Activated CD4-positive, alpha-beta T cell treated with anti-CD3 and anti-CD28 coated beads, Interleukin-2, amount 10 ng/mL, durations not matched to agents 7 days and 5 days (primary cell): ENCODE measurements around the gene MRS2. TPM values are rescaled to one million over a fixed set of nuclear protein-coding genes. Genes with fewer than 3 reads are reported as not detected.
"Not testable (repeated sequence)": the region's sequence is repeated elsewhere in the genome, so short reads cannot be mapped to it uniquely, and the experiment has no call there.

Experiments
- CTCF ChIA-PET: fragments of 350-600 bp; sonication (Branson Sonifier 250); formaldehyde crosslinking; loops from one replicate; lab custom pipeline; 2021; ENCODE audit warnings: antibody characterized with exemption; lab: Charles Lee
- POLR2A ChIA-PET: fragments of 350-600 bp; sonication (Branson Sonifier 250); formaldehyde crosslinking; loops from one replicate; lab custom pipeline; 2021; ENCODE audit warnings: antibody characterized with exemption; lab: Charles Lee
- DNase-seq: peaks from one replicate; pipeline ENCODE4 v3.0.0-alpha.2; 2020
- H3K27ac Mint-ChIP-seq: one replicate; pipeline ENCODE4 v1.8.0; 2021; ENCODE audit warnings: mild to moderate bottlenecking, moderate library complexity, mixed read lengths
- H3K27me3 Mint-ChIP-seq: one replicate; pipeline ENCODE4 v1.8.0; 2021; ENCODE audit warnings: mixed read lengths
- H3K36me3 Mint-ChIP-seq: one replicate; pipeline ENCODE4 v1.8.0; 2021; ENCODE audit warnings: low read depth, mixed read lengths
- H3K4me1 Mint-ChIP-seq: one replicate; pipeline ENCODE4 v1.8.0; 2021; ENCODE audit warnings: mixed read lengths
- H3K4me3 Mint-ChIP-seq: one replicate; pipeline ENCODE4 v1.8.0; 2021; ENCODE audit warnings: mild to moderate bottlenecking, moderate library complexity, mixed read lengths
- H3K9me3 Mint-ChIP-seq: one replicate; pipeline ENCODE4 v1.8.0; 2021; ENCODE audit warnings: mixed read lengths
- total RNA-seq, 2 experiments: library from RNA; stranded (reverse); gene quantifications; one replicate each; pipeline ENCODE4 v1.2.3, GENCODE V29; 2021

MRS2 gene, protein sequence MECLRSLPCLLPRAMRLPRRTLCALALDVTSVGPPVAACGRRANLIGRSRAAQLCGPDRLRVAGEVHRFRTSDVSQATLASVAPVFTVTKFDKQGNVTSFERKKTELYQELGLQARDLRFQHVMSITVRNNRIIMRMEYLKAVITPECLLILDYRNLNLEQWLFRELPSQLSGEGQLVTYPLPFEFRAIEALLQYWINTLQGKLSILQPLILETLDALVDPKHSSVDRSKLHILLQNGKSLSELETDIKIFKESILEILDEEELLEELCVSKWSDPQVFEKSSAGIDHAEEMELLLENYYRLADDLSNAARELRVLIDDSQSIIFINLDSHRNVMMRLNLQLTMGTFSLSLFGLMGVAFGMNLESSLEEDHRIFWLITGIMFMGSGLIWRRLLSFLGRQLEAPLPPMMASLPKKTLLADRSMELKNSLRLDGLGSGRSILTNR
- 10 to 100 TPM; 17.8 to 18.7 TPM for total RNA-seq

DNA sequence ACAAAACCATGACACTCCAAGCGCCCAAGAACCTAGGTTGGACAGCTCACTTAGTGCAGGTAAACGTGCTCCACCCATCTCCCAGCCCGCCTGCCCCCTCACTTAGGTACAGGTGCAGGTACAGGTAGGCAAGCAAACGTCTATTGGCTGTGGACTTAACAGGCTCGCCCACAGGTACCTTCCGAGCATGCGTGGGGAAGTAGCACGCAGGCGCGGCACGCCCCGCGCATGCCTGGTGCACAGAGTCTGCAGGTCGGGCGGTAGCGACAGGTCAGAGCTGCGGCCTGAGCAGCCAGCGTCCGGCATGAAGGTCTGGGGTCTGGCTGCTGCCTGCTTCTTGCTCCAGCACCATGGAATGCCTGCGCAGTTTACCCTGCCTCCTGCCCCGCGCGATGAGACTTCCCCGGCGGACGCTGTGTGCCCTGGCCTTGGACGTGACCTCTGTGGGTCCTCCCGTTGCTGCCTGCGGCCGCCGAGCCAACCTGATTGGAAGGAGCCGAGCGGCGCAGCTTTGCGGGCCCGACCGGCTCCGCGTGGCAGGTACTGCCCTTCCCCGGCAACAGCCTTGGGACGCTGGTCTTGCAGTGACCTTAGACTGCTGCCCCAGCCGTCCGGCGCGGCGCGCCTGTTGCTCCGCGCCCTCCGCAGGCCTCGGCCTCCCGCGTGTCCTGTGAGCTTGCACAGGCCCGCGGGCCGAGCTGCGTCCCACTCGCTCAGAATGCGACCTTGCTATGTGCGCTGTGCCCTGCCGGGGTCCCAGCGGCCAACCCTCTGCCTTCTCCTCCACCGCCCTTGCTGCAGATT, at the start of gene MRS2:
MRS2 (plus strand) TSS at position 240 of the 804 bp plus-strand sequence; CDS start at position 351, 111 bp downstream.
- ChIA-PET CTCF (no interaction called here), POLR2A (no interaction called here)
- Mint-ChIP-seq H3K4me3 (peak within 1 kb of the TSS; percentile 84), H3K36me3 (peaks cover 11% of the 10 kb centered on the region), H3K4me1 (peaks cover 28% of the 10 kb centered on the region), H3K9me3 (no peaks in the 10 kb centered on the region), H3K27me3 (peaks cover 23% of the 10 kb centered on the region), H3K27ac (peak within 1 kb of the TSS; percentile 74)
- DNase-seq: peak; percentile 75

DNA sequence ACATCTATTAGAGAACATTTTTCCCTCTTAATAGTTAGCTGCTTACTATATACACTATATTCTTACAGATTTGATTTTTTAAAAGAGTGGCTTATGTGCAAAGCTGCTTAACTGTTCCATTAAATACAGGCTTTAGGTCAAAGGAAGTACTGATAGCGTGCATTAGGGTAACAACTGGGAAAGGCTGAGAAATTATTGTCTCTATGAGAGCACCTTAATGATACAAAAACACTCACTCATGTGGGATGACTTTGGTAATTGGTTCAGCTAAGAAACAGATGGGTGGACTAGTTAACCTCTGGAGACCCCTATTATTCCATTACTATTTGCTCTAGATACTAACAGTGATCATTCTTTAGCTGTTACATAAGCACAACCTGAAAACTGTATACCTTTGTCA, 48.9 kb upstream of the MRS2 start:
- H3K27me3 Mint-ChIP-seq: peaks cover 66% of the 10 kb centered on the region
- H3K36me3 Mint-ChIP-seq: no peaks in the 10 kb centered on the region
- H3K9me3 Mint-ChIP-seq: no peaks in the 10 kb centered on the region
- CTCF ChIA-PET: no interaction called here
- no peak overlapping the region for H3K4me3 Mint-ChIP-seq
- no peak for DNase-seq
- POLR2A ChIA-PET: no interaction called here
- H3K4me1 Mint-ChIP-seq: peaks cover 7% of the 10 kb centered on the region
- no peak overlapping the region for H3K27ac Mint-ChIP-seq

DNA sequence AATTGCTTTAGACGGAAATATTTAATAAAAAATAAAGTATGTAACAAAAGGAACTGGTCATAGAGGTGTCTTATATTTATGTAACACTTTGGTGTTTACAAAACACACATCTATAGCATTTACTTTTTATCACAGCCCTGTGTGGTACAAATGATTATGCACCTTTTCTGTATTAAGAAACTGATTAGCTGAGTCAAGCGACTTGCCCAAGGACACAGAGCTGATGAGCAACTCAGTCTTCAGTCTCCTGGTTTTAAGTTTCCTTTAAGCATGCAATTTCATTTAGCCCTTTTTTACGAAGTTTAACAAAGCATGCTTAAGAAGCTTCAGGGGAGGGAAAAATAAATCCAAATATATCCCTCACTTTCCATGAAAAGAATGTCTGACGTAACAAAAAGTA, 47.3 kb upstream of the MRS2 start:
- DNase-seq: no peak
- Mint-ChIP-seq H3K27ac (no peak overlapping the region), H3K9me3 (no peaks in the 10 kb centered on the region), H3K36me3 (no peaks in the 10 kb centered on the region), H3K4me1 (peaks cover 15% of the 10 kb centered on the region), H3K27me3 (peaks cover 55% of the 10 kb centered on the region), H3K4me3 (no peak overlapping the region)
- ChIA-PET POLR2A (no interaction called here), CTCF (no interaction called here)

DNA sequence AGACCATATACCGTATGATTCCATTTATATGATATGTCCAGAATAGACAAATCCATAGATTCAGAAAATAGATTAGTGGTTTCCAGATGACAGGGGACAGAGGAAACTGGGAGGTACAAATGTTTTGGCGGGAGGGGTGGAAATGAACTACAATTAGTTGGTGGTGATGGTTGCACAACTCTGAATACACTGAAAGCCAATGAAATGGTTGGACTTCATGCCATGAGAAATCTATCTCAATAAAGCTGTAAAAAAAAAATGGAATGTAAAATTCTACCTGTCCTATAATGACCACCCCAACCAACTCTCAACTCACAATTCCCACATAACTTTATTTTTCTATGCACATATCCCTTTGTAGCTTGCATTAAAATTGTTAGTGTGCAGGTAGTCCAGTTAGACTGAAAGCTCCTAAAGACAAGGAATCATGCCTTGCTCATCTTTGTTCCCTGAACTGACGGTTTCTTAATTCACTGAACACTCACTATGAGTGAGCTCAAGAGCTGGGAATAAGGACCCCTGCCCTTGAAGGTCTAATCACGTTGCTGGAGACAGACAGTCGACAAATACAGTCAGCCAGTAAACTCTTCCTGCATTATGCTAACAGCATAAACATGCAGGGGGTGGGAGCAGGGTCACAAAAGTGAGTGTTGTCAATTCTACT, 46.3 kb upstream of the MRS2 start:
- Mint-ChIP-seq H3K4me3 (no peak overlapping the region), H3K27me3 (peaks cover 50% of the 10 kb centered on the region), H3K36me3 (no peaks in the 10 kb centered on the region), H3K27ac (no peak overlapping the region), H3K9me3 (no peaks in the 10 kb centered on the region), H3K4me1 (peaks cover 15% of the 10 kb centered on the region)
- POLR2A ChIA-PET: no interaction called here
- DNase-seq: no peak
- CTCF ChIA-PET: no interaction called here

DNA sequence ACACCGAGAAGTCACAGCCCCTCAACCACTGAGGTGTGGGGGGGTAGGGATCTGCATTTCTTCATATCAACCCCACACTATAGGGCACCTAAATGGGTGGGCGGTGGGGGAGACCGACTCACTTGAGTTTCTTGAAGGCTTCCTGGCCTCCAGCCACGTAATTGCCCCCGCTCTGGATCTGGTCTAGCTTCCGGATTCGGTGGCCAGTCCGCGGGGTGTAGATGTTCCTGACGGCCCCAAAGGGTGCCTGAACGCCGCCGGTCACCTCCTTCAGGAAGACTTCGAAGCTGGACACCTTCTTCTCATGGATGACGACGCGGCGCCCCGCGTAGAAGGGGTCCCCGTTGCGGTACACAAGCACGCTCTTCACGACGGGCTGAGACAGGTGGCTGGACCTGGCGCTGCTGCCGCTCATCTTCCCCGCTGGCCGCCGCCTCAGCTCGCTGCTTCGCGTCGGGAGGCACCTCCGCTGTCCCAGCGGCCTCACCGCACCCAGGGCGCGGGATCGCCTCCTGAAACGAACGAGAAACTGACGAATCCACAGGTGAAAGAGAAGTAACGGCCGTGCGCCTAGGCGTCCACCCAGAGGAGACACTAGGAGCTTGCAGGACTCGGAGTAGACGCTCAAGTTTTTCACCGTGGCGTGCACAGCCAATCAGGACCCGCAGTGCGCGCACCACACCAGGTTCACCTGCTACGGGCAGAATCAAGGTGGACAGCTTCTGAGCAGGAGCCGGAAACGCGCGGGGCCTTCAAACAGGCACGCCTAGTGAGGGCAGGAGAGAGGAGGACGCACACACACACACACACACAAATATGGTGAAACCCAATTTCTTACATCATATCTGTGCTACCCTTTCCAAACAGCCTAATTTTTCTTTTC, 45.2 kb upstream of the MRS2 start, which contains the start of gene DCDC2:
DCDC2 (minus strand) TSS at position 724 of the 883 bp plus-strand sequence; CDS start at position 415, 309 bp downstream.
- ChIA-PET POLR2A (no interaction called here), CTCF (no interaction called here)
- peak; percentile 55 for DNase-seq
- Mint-ChIP-seq H3K4me3 (peak within 1 kb of the TSS; percentile 37), H3K36me3 (no peaks in the 10 kb centered on the region), H3K4me1 (peaks cover 15% of the 10 kb centered on the region), H3K27ac (no peak within 1 kb of the TSS), H3K27me3 (peaks cover 50% of the 10 kb centered on the region), H3K9me3 (no peaks in the 10 kb centered on the region)

DNA sequence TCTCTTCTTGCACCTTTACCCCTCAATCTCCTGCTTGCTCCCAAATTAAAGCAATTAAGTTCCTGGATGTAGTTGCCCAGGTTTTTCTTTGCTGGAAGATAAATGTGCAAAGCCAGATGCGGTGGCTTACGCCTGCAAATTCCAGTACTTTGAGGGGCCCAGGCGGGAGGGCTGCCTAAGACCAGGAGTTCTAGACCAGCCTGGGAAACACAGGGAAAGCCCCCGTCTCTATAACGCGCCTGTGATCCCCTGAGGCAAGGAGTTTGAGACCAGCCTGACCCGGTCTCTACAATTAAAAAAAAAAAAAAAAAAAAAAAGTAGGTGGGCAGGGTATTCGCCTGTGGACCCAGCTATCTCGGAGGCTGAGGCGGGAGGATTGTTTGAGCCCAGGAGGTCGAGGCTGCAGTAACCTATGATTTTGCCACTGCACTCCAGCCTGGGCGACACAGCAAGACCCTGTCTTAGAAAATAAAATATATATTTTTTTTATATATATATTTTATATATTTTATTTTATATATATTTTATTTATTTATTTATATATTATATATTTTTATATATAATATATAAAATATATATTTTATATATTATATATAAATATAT, 44.4 kb upstream of the MRS2 start:
- H3K9me3 Mint-ChIP-seq: no peaks in the 10 kb centered on the region
- peaks cover 15% of the 10 kb centered on the region for H3K4me1 Mint-ChIP-seq
- CTCF ChIA-PET: no interaction called here
- POLR2A ChIA-PET: no interaction called here
- H3K4me3 Mint-ChIP-seq: peak overlapping the region; percentile 37
- no peak for DNase-seq
- H3K27ac Mint-ChIP-seq: no peak overlapping the region
- no peaks in the 10 kb centered on the region for H3K36me3 Mint-ChIP-seq
- H3K27me3 Mint-ChIP-seq: peaks cover 51% of the 10 kb centered on the region

DNA sequence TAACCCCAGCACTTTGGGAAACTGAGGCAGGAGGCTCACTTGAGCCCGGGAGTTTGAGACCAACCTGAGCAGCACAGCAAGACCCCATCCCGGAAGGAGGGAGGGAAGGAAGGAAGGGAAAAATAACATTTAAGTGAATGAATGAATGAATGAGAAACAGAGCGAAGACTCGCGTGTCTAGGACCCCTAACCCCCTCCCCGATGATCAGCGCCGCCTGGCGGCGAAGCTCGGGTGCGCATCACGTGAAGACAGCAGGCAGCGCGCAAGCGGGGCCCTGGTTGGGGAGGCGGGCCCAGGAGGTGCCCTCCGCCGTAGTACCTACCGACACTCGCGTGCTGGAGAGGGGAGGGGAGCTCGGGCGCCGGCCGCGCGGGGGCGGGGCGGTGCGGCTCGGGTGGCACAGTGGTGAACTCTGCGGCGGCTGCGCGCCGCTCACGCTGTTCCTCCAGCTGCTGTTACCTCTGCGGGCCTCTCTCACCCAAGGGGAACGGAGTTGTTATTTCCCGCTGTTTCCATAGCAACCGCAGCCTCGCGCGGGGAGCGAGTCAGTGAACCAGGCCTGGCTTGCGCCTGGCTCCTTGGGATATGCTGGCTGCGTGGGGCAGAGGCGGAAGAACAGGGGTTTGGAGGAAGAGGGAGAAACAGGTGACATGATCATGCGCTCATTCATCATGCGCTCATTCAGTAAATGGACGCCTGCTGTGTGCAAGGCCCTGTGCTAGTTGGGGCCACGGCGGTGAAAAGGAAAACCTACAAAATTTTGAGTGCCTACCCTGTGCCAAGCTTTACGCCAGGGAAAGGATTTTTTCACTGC, 42.9 kb upstream of the MRS2 start:
- peak overlapping the region; percentile 64 for H3K4me3 Mint-ChIP-seq
- ChIA-PET POLR2A (no interaction called here), CTCF (no interaction called here)
- H3K9me3 Mint-ChIP-seq: no peaks in the 10 kb centered on the region
- peaks cover 48% of the 10 kb centered on the region for H3K27me3 Mint-ChIP-seq
- peak; percentile 87 for DNase-seq
- H3K36me3 Mint-ChIP-seq: no peaks in the 10 kb centered on the region
- H3K4me1 Mint-ChIP-seq: peaks cover 15% of the 10 kb centered on the region
- H3K27ac Mint-ChIP-seq: no peak overlapping the region

DNA sequence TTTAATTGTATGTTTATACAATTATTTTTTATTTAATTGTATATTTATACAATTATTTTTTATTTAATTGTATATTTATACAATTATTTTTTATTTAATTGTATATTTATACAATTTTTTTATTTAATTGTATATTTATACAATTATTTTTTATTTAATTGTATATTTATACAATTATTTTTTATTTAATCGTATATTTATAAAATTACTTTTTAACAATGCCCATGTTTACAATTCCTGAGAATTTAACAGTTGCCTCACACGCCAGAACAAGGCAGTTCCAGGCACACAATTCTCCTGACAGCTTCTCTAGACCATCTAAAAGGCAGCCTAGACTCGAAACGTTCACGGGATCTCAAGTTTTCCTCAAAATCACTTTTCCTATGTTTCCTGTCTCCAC, 40.4 kb upstream of the MRS2 start:
- H3K36me3 Mint-ChIP-seq, CTCF ChIA-PET, POLR2A ChIA-PET, H3K9me3 Mint-ChIP-seq, H3K27ac Mint-ChIP-seq, DNase-seq, H3K4me3 Mint-ChIP-seq: not testable (repeated sequence)
- Mint-ChIP-seq H3K27me3 (peaks cover 27% of the 10 kb centered on the region), H3K4me1 (peaks cover 15% of the 10 kb centered on the region)

DNA sequence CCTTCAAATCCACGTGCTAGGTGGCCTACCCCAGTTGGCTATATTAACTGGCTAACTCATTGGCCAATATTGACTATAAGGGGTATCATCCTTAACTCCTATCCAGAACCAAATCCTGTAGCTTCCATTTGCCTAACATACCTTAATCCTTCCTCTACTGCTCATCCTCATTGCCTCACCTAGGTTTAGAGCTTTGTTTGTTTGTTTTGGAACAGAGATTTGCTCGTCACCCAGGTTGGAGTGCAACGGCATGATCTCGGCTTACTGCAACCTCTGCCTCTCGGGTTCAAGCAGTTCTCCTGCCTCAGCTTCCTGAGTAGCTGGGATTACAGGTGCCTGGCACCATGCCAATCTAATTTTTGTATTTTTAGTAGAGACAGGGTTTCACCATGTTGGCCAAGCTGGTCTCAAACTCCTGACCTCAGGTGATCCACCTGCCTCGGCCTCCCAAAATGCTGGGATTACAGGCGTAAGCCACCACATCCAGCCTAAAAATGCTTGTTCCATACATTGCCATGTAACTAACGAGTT, 37.6 kb upstream of the MRS2 start:
- H3K9me3 Mint-ChIP-seq, POLR2A ChIA-PET, H3K36me3 Mint-ChIP-seq, H3K27ac Mint-ChIP-seq, DNase-seq, H3K4me1 Mint-ChIP-seq, H3K4me3 Mint-ChIP-seq: not testable (repeated sequence)
- CTCF ChIA-PET: interaction anchor here (1.3 kb wide), 1 partner anchor 13 kb away, joined by 3 read pairs; no protein-coding TSS in a partner anchor
- peaks cover 29% of the 10 kb centered on the region for H3K27me3 Mint-ChIP-seq

DNA sequence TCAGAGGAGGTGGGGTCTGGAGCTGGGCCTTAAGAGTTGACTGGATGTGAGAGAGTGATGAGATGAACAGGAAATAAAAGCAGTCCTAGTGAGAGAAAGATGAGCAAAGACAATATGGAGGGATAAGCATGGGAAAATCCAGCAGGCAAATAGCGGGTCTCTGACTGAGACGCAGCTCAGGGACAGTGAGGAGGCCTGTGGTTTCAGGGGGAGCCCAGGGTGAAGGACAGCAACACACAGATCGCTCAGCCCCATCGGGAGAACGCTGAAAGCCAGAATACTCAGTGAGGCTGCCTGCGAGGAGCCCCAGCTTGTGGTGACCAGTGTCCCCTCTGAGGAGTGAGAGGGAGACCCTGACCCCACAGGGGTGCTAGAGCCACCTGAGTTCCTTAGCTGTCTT, 28.1 kb upstream of the MRS2 start:
- Mint-ChIP-seq H3K27ac (no peak overlapping the region), H3K4me3 (no peak overlapping the region), H3K36me3 (no peaks in the 10 kb centered on the region), H3K9me3 (no peaks in the 10 kb centered on the region), H3K4me1 (no peaks in the 10 kb centered on the region), H3K27me3 (peaks cover 11% of the 10 kb centered on the region)
- ChIA-PET CTCF (interaction anchor here (1.3 kb wide), 1 partner anchor 58 kb away, joined by 3 read pairs; no protein-coding TSS in a partner anchor), POLR2A (no interaction called here)
- DNase-seq: no peak

DNA sequence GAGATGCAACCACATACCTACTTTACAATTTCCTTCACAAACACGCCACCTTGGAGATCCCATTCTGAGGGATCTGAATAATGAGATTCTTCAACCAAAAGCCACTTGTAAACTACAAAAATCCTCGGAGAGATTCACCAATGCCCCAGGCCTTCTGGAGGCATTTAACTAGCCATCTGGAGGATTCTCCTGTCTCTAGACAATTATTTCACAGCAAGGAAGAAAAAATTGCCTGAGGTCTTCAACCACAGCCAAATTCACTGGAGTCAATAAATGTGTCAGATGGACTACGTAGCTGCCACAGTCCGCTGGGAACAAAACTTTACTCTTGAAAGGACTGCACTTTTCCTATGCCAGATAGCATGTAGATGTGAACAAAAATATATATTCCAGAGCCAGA, 25.9 kb upstream of the MRS2 start:
- POLR2A ChIA-PET: no interaction called here
- peaks cover 14% of the 10 kb centered on the region for H3K27me3 Mint-ChIP-seq

More for the DNA sequence above, 25.9 kb upstream of the MRS2 start:
- H3K36me3 Mint-ChIP-seq: no peaks in the 10 kb centered on the region
- H3K4me3 Mint-ChIP-seq: no peak overlapping the region
- no peaks in the 10 kb centered on the region for H3K9me3 Mint-ChIP-seq
- H3K27ac Mint-ChIP-seq: no peak overlapping the region
- no peak for DNase-seq
- CTCF ChIA-PET: no interaction called here
- no peaks in the 10 kb centered on the region for H3K4me1 Mint-ChIP-seq
